ENCODE measurements around the gene WNT4. TPM values are rescaled to one million over a fixed set of nuclear protein-coding genes. Genes with fewer than 3 reads are reported as not detected.

The WNT4 gene
- total RNA-seq, 4 donors from 2014 or later = 0.42 to 1.1 TPM; not detected in 2

GRCh38 chr1:22153660-22154437, 11.0 kb upstream of the WNT4 start:
- H3K27me3 ChIP-seq = peaks cover 0 to 3% (median 0%) of the 10 kb centered on the region in 3 donors
- TF ChIP-seq POLR2A (IDR thresholded peaks at IDR 0.05) = no peak
- no peak for TF ChIP-seq CTCF (IDR thresholded peaks at IDR 0.05 in 4 of 5, conservative IDR thresholded peaks at IDR 0.05 in 1 of 5)
- in situ Hi-C loops (cut with MboI; ENCODE audit: low sequenced_read_pairs in 4 of 4) = no loop called here

GRCh38 chr1:22150923-22151322, 8.0 kb upstream of the WNT4 start:
- H3K27me3 ChIP-seq = peaks cover 0 to 3% (median 0%) of the 10 kb centered on the region in 3 donors
- H3K27ac ChIP-seq = no peak overlapping the region
- H3K36me3 ChIP-seq = no peaks in the 10 kb centered on the region
- intact Hi-C loops (cut with DNase I; ENCODE audit: low total_unique reads) (no loop called here), in situ Hi-C loops (cut with MboI; ENCODE audit: low sequenced_read_pairs in 4 of 4) (no loop called here)
- no peak for ATAC-seq
- TF ChIP-seq CTCF (IDR thresholded peaks at IDR 0.05 in 4 of 5, conservative IDR thresholded peaks at IDR 0.05 in 1 of 5) = no peak
- TF ChIP-seq POLR2A (IDR thresholded peaks at IDR 0.05) = no peak
- no peaks in the 10 kb centered on the region for H3K9me3 ChIP-seq
- no peak for DNase-seq
- H3K4me1 ChIP-seq = no peaks in the 10 kb centered on the region
- H3K4me3 ChIP-seq = no peak overlapping the region

More at GRCh38 chr1:22153660-22154437, 11.0 kb upstream of the WNT4 start:
- ATAC-seq = no peak
- H3K9me3 ChIP-seq = no peaks in the 10 kb centered on the region
- no peaks in the 10 kb centered on the region for H3K4me1 ChIP-seq
- no peak for DNase-seq
- no peak overlapping the region for H3K27ac ChIP-seq
- intact Hi-C loops (cut with DNase I; ENCODE audit: low total_unique reads) = no loop called here
- no peak overlapping the region for H3K4me3 ChIP-seq
- H3K36me3 ChIP-seq = no peaks in the 10 kb centered on the region

- no peaks in the 10 kb centered on the region for H3K36me3 ChIP-seq
- in situ Hi-C loops (cut with MboI; ENCODE audit: low sequenced_read_pairs in 4 of 4) (no loop called here), intact Hi-C loops (cut with DNase I; ENCODE audit: low total_unique reads) (loop anchor here (2.0 kb wide), 2 partner anchors 90 to 274 kb away; partner anchors contain the start of gene CDC42)
- H3K4me3 ChIP-seq = peak overlapping the region; percentile 54 to 77 (median 62)
- TF ChIP-seq CTCF (IDR thresholded peaks at IDR 0.05 in 4 of 5, conservative IDR thresholded peaks at IDR 0.05 in 1 of 5) (no peak), POLR2A (IDR thresholded peaks at IDR 0.05) (no peak)
- no peaks in the 10 kb centered on the region for H3K27me3 ChIP-seq
- ATAC-seq (peak; percentile 65 to 67), DNase-seq (no peak)
- H3K9me3 ChIP-seq = no peaks in the 10 kb centered on the region
- H3K27ac ChIP-seq = peak overlapping the region; percentile 54 to 62 (median 58)
- H3K4me1 ChIP-seq = peaks cover 6% of the 10 kb centered on the region in 2 donors
Measured at GRCh38 chr1:22142315-22143064, 407 bp downstream of the WNT4 start.

GRCh38 chr1:22141554-22142314, 1.2 kb downstream of the WNT4 start:
- TF ChIP-seq CTCF (IDR thresholded peaks at IDR 0.05 in 4 of 5, conservative IDR thresholded peaks at IDR 0.05 in 1 of 5) = no peak
- TF ChIP-seq POLR2A (IDR thresholded peaks at IDR 0.05) = no peak
- Histone ChIP-seq H3K36me3 (no peaks in the 10 kb centered on the region), H3K4me1 (peaks cover 6% of the 10 kb centered on the region in 2 donors), H3K27me3 (no peaks in the 10 kb centered on the region), H3K4me3 (peak overlapping the region; percentile 54 to 77 (median 62)), H3K9me3 (no peaks in the 10 kb centered on the region), H3K27ac (peak overlapping the region in 3 of 4 donors; percentile 54 to 62 (median 59))
- DNase-seq = no peak
- peak in 1 of 2 donors; percentile 3 for ATAC-seq
- in situ Hi-C loops (cut with MboI; ENCODE audit: low sequenced_read_pairs in 4 of 4) = no loop called here
- intact Hi-C loops (cut with DNase I; ENCODE audit: low total_unique reads) = loop anchor here (2.0 kb wide), 2 partner anchors 89 to 275 kb away; partner anchors contain the start of gene CDC42

Measured in gastrocnemius medialis (tissue), 4 donors.